NCI-H128 (cell line): Measurements from ENCODE around the gene CAPN11.
A peak's percentile ranks its signal among the peaks of the same experiment; 100 is the strongest.

Experiments
- DNase-seq: peaks from one replicate; lab custom pipeline; 2025; ENCODE audit not compliant: unreplicated experiment; lab: John Stamatoyannopoulos, UW

CAPN11 gene

GRCh38 chr6:44158770-44159228 is at the start of gene CAPN11:
Gene CAPN11, plus strand, starts transcription at chr6:44158820. Its CDS starts 29 bp downstream, at chr6:44158849.
- DNase-seq, result no peak

- no peak for DNase-seq
These were observed 49.4 kb upstream of the CAPN11 start for GRCh38 chr6:44109212-44109611.

- DNase-seq, result no peak
These were observed 48.5 kb upstream of the CAPN11 start for GRCh38 chr6:44110005-44110676.

- DNase-seq, result no peak
These were observed 47.7 kb upstream of the CAPN11 start for GRCh38 chr6:44110966-44111365.

GRCh38 chr6:44111434-44112417 is 46.9 kb upstream of the CAPN11 start:
- no peak for DNase-seq

- DNase-seq, result no peak
These were observed 45.2 kb upstream of the CAPN11 start for GRCh38 chr6:44113414-44113813.

GRCh38 chr6:44115866-44116265 is 42.8 kb upstream of the CAPN11 start:
- DNase-seq, result no peak

DNA sequence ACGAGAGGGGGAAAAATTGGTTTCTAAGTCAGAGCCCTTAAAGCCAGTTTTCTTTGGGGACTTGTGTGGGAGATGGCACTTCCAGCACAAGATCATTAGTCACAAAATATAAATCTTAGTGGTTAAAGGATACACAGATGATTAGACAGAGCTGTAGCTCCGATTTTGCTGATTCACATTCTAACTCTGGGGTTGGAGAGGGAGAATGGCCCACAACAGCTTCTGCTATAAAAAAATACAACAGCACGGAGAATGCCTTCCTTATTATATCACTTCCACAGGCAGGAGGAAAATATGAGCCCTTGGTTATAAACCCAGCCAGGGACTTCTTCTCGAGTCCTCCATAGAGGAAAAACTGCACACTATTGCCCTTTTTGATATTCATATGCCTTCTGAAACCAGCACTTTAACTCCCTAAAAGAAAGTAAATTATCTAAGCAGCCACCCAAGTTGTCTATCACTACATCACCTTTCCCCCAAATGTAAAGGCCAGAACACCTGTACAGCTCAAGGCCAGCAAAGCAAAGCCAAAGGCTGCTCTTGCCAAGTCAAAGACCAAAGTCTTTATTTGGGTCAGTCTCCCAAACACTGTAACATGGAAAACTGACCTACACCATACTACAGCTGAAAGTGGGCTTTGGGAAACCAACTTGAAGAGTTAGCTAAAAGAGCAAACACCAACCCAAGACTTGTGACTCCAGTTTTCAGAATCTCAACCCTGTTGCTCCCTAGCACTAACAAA is 41.8 kb upstream of the CAPN11 start:
- DNase-seq, result no peak

DNA sequence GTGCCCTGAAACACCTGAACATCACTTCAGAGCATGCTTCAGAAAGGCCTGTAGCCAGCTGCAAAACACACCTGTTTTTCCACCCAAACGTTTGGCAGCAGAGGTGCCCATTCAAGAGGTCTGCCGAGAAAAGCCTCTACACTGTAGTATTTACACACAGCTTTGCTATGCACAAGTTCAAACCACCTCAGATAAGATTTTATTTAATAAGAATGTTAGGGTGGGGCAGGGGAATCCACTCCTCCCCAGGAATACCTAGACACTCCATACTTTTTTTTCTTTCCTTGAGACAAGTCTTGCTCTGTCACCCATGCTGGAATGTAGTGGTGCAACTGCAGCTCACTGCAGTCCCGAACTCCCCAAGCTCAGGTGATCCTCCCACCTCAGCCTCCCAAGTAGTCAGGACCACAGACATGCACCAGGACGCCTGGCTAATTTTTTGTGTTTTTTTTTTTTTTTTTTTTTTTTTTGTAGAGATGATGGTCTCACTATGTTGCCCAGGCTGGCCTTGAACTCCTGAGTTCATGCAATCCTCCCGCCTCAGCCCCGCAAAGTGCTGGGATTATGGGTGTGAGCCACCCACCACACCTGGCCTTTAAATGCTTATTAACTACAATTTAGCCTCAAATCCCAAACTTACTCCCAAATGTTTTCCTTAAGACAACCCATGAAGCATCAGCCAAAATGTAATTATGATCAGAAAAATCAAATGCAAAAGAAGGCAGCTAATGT is 41.1 kb upstream of the CAPN11 start:
- DNase-seq, result no peak

DNA sequence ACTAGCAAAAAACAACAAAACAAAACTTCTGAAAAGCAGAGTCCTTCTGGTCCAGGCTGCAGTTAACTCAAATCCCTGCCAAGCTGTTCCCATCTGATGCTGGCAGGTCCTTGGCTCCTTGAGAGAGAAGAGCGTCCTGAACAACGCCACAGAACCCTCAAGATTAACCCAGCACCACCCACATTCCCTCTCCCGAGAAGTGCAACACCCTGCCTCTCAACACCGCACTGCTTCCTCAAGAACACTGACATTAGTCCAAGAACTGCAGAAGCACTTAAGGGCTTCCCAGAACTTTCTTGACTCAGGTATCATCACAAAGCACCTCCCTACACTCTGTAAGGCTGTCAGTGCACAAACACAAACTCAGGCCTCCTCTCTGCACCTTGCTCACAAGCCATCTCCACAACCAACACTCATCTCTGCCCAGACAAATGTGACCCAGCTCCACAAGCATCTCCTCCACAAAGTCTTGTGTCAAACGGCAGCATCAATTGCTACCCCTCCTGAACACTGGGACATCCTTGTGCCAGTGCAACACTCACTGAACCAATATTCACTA is 38.8 kb upstream of the CAPN11 start:
- DNase-seq, result no peak

GRCh38 chr6:44120692-44121443 is 37.8 kb upstream of the CAPN11 start:
- no peak for DNase-seq

- no peak for DNase-seq
These were observed 35.8 kb upstream of the CAPN11 start for GRCh38 chr6:44122801-44123200.

- DNase-seq, result no peak
These were observed 35.1 kb upstream of the CAPN11 start for GRCh38 chr6:44123544-44123943.

DNA sequence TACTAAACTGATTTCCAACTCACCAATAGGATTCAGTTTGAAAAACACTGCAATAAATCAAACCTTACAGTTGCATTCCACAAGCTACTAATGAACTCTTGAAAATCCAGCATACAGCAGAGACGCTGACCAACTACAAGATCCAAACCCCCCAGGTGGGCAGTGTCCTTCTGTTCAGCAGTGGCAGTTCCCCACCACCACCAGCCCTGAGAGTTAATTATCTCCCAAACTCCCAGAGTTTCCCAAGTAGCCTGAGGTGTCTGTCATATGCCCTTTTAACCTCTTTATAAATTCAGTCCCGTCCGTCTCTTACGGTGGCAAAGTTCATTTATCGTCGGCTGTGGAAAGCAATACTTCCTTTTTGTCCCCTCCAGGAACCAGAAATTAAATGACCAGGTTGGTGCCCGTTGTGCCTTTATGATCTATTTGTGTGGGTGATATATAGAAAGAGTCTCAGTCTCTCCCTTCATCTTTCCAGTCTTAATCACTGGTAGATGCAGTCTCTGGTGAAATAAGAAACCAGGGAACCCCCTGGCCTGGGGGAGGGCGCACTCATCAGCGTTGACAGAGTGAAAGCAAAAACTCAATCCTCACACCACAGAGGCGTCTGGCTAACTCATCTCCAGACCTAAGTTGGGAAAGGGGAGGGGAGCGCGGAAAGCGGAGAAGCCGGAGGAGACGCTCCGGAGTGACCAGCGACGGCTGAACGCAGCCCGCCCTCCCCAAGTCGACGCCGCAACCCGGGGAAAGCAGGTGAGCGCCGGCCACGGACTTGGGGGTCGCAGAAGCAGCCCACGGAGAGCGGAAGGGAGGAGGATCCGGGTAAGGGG is 32.1 kb upstream of the CAPN11 start:
- no peak for DNase-seq

GRCh38 chr6:44127186-44128019 is 31.2 kb upstream of the CAPN11 start, which contains the start of the genes MRPL14 and TMEM63B:
Gene MRPL14, minus strand, starts transcription at chr6:44127452. Its CDS starts 10,841 bp downstream, at chr6:44116611.
Gene TMEM63B, plus strand, starts transcription at chr6:44127554. Its CDS starts 7,031 bp downstream, at chr6:44134585.
- DNase-seq, result peak; percentile 53

DNA sequence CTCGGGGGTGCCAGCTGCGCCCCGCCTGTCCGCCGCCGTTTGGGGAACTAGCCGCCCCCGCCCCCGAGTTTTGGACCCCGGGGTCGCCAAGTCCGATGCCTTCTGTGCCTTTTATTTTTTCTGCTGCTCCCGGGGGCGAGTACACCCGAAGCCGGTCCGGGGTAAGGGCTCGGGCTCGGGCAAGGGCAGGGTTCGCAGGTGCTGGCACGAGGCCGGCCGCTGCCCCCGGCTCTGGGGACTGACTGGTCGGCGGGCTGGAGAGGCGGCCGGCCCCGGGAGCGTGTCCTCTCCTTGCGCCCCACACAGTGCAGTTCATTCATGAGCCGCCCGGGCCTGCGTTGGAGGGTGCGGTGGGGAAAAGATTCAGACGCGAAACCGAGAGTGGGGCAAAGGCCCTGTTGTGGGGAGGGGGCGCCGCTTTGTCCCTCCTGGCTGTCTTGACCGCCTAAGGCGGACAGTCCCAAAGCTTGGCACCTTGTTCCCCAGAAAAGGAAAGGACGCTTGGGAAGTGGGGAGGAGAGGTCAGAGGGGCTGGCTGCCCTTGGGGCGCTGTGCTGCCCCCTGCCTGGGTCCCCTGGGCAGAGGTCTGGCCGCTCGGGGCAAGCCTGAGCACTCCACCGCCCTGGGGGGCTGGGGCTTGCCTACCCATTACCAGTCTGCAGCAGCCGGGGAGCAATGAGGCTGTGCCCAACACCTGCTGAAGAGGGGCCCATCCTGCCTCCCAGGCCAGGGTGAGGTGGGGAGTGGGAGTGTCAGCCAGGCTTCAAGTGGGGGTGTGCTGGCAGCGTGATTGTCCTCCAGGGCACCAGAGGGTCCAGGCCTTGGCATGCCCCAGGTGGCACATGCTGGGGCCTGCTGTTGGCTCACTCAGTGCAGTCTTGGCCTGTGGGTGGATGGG is 30.4 kb upstream of the CAPN11 start:
- DNase-seq, result no peak
